ENCODE measurements around the gene FANCC.

The FANCC gene

DNA sequence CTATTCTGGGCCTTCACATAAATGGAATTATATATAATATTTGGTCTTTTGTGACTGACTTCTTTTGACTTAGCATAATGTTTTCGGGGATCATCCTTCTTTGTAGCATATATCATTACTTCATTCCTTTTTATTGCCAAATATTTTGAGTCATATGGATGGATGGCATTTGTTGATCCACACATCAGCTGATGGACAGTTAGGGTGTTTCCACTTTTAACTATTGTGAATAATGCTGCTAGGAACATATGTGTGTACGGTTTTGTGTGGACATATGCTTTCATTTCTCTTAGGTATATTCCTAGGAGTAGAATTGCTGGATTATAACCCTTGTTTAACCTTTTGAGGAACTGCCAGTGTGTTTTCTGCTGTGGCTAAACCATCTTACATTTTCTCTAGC lies 249.6 kb downstream of the FANCC start:
- TF ChIP-seq, protein P1, sequence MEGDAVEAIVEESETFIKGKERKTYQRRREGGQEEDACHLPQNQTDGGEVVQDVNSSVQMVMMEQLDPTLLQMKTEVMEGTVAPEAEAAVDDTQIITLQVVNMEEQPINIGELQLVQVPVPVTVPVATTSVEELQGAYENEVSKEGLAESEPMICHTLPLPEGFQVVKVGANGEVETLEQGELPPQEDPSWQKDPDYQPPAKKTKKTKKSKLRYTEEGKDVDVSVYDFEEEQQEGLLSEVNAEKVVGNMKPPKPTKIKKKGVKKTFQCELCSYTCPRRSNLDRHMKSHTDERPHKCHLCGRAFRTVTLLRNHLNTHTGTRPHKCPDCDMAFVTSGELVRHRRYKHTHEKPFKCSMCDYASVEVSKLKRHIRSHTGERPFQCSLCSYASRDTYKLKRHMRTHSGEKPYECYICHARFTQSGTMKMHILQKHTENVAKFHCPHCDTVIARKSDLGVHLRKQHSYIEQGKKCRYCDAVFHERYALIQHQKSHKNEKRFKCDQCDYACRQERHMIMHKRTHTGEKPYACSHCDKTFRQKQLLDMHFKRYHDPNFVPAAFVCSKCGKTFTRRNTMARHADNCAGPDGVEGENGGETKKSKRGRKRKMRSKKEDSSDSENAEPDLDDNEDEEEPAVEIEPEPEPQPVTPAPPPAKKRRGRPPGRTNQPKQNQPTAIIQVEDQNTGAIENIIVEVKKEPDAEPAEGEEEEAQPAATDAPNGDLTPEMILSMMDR (conservative IDR thresholded peaks at IDR 0.05) = no peak
- no peak overlapping the region for H3K27ac ChIP-seq

DNA sequence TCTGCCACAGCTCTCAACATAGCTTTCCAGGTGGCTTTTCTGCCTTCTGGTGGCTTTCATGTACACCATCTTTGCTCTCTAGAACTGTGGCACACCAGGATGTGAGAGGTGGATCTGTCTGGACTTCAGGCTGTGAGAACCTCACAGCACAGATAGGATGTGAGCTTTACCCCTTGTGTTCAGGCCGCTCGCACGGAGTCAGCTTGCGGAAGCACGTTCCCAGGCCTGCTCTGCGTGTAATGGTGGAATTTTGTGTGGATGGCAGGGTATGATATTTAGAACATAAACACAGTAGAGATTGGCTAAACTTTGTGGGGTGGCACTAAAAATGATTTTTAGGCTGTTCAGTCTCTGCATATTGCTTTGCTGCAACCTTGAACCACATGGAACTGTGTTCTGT lies 250.5 kb downstream of the FANCC start:
- TF ChIP-seq, protein P1 (conservative IDR thresholded peaks at IDR 0.05) = no peak
- no peak overlapping the region for H3K27ac ChIP-seq

DNA sequence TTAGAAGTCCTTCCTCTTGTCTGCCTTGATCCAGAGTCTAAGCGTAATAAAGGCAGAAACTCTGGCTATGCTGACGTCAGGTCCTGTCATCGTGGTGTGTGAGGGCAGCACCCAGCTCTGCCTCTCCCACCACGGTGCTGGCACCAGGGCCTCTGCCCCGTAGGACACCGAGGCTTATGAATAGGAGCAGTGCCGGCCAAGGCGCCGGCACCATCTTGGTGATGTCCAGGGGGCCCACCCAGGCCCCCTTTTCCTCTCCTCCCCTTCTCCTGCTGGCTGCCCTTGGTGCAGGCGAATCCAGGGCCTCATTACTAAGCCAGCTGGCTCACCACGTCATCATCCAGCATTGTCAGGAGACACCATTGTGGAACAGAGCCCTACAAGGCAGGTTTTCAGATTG lies 252.3 kb downstream of the FANCC start:
- TF ChIP-seq, protein P1 (conservative IDR thresholded peaks at IDR 0.05) = no peak
- no peak overlapping the region for H3K27ac ChIP-seq

DNA sequence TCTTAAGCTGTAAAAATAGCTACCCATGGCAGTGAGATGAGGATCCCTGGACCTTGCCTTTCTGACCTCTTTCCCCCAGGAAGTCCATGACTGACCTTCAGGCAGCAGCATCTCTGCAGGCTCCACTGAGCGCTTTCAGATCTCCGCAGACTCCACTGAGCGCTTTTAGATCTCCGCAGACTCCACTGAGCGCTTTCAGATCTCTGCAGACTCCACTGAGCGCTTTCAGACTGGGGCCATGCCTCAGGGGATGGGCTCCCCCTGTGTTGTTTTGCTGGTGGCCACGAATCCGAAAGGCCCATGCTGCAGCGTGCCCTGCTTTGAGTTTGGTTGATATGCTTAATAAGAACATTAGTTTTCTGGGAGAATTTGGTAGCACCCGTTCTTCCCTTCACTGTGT lies 254.2 kb downstream of the FANCC start:
- H3K27ac ChIP-seq = no peak overlapping the region
- TF ChIP-seq, protein P1 (conservative IDR thresholded peaks at IDR 0.05) = no peak

DNA sequence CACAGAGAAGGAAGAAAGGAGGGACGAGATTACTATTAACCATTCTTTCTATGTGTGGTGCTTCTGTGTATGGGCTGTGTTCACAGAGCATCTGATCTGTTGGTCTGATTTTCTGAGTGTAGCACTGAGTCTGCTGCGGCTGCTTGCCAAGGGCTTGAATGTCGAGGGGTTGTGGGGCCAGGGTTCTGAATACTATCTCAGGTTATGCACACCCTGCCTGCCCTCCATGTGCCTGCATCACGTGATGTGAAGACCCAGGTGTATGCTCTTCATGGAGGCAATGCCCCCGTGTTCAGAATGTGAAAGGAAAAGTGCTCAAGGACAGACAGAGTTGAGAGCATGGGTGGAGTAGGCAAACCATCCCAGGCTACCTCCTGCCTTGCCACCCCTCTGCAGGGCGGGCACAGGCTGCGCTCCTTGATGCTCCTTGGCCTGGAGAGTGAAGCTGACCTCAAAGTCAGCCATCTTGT lies 254.9 kb downstream of the FANCC start:
- H3K27ac ChIP-seq = no peak overlapping the region
- TF ChIP-seq, protein P1 (conservative IDR thresholded peaks at IDR 0.05) = no peak

DNA sequence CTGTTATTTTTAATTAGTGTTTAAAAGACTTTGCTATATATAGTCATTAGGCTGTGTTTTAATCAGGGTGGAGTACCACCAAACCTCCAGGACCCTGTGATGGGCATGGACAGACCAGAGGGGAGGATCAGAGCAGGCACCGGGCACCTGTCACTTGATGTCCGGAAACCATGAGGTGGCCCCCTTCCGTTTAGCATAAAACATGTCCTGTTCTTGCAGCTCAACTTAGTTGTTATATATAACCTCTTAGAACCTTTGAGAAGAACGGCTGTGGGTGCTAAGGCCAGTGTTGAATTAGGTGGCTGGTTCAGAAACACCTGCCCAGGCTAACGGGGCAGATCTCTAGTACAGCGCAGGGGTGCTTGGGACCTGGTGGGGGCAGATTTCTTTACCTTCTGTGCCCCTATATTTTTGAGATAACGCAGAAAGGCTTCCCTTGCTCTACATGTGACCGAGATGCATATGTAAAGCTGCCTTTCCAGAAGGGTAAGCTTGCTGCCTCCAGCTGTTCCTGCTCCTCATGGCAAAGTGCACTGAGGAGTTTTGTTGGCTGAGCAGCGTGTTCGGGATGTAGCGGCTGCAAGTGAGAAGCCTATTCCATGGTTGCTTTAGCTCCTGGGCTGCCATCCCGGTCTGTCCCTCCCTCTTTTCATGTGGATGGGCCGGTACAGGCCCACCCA lies 255.5 kb downstream of the FANCC start:
- TF ChIP-seq, protein P1 (conservative IDR thresholded peaks at IDR 0.05) = no peak
- H3K27ac ChIP-seq = no peak overlapping the region

DNA sequence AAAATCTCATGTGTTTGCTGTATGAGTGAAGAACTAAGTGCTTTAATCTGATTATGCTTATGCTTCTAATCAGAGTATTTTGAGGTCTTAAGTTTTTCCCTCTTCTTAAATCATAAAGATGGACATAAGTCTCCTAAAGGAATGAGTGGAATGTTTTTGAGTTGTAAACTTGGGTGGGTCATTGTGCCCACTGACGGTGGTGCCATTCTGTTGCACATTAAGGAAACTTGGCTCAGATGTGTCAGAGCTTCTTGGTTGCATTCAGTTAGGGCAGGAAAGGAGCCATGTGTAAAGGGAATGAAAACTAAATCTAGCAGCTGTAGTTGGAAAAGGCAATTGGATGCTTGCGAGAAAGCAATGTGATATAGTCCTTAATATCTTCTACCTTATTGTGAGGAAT lies 256.6 kb downstream of the FANCC start:
- TF ChIP-seq, protein P1 (conservative IDR thresholded peaks at IDR 0.05) = no peak
- no peak overlapping the region for H3K27ac ChIP-seq
